Measurements from ENCODE around the gene GLP2R.

GLP2R gene

GRCh38 chr17:9814337-9814945, 11.3 kb upstream of the GLP2R start:
- H3K56ac ChIP-seq (ENCODE audit: low read length): no peak overlapping the region
- peaks cover 9% of the 10 kb centered on the region for H3K4me1 ChIP-seq (ENCODE audit: control insufficient read depth, low read depth, low read length)
- no peak overlapping the region for H2BK5ac ChIP-seq (ENCODE audit: low read length)
- H4K5ac ChIP-seq (ENCODE audit: low read length): no peak overlapping the region
- no peak overlapping the region for H3K4me3 ChIP-seq (ENCODE audit: low read length)
- no peak overlapping the region for H2AK5ac ChIP-seq (ENCODE audit: low read length)
- no peak overlapping the region for H3K4ac ChIP-seq (ENCODE audit: low read depth, low read length)
- no peaks in the 10 kb centered on the region for H3K79me2 ChIP-seq (ENCODE audit: control insufficient read depth, insufficient read depth, low read length)
- H3K4me2 ChIP-seq (ENCODE audit: low read length): no peak overlapping the region
- no peak overlapping the region for H3K18ac ChIP-seq (ENCODE audit: low read length)
- no peak overlapping the region for H2BK120ac ChIP-seq (ENCODE audit: low read depth, low read length)
- H3K36me3 ChIP-seq (ENCODE audit: control insufficient read depth, insufficient read depth, low read length): no peaks in the 10 kb centered on the region
- no peak overlapping the region for H3K27ac ChIP-seq (ENCODE audit: low read depth, low read length)
- no peaks in the 10 kb centered on the region for H3K27me3 ChIP-seq (ENCODE audit: insufficient read depth, low read length, poor library complexity)
- H3K9ac ChIP-seq (ENCODE audit: low read length): no peak overlapping the region
- no peak for DNase-seq
- no CpG with 5 or more reads among the region's 14 CpGs for WGBS (ENCODE audit: extremely low coverage, insufficient coverage, low lambda C conversion rate)
- no peak overlapping the region for H2BK15ac ChIP-seq (replicated peaks; ENCODE audit: low read depth)
- H4K8ac ChIP-seq (ENCODE audit: low read depth, low read length): no peak overlapping the region
- no peaks in the 10 kb centered on the region for H3K79me1 ChIP-seq (ENCODE audit: low read length)
- no peak overlapping the region for H3K23ac ChIP-seq (ENCODE audit: low read length)

- H3K18ac ChIP-seq (ENCODE audit: low read length): no peak overlapping the region
- no peak overlapping the region for H4K5ac ChIP-seq (ENCODE audit: low read length)
- H3K4me1 ChIP-seq (ENCODE audit: control insufficient read depth, low read depth, low read length): peaks cover under 1% of the 10 kb centered on the region
- H3K79me1 ChIP-seq (ENCODE audit: low read length): no peaks in the 10 kb centered on the region
- H2BK15ac ChIP-seq (replicated peaks; ENCODE audit: low read depth): no peak overlapping the region
- H3K79me2 ChIP-seq (ENCODE audit: control insufficient read depth, insufficient read depth, low read length): no peaks in the 10 kb centered on the region
- H4K8ac ChIP-seq (ENCODE audit: low read depth, low read length): no peak overlapping the region
- no peak overlapping the region for H3K9ac ChIP-seq (ENCODE audit: low read length)
- no peaks in the 10 kb centered on the region for H3K27me3 ChIP-seq (ENCODE audit: insufficient read depth, low read length, poor library complexity)
- H2AK5ac ChIP-seq (ENCODE audit: low read length): no peak overlapping the region
- no peak overlapping the region for H3K4me2 ChIP-seq (ENCODE audit: low read length)
- no peak for DNase-seq
- H3K23ac ChIP-seq (ENCODE audit: low read length): no peak overlapping the region
- no peak overlapping the region for H3K4me3 ChIP-seq (ENCODE audit: low read length)
- no peaks in the 10 kb centered on the region for H3K36me3 ChIP-seq (ENCODE audit: control insufficient read depth, insufficient read depth, low read length)
- no peak overlapping the region for H3K4ac ChIP-seq (ENCODE audit: low read depth, low read length)
- H2BK5ac ChIP-seq (ENCODE audit: low read length): no peak overlapping the region
- H3K56ac ChIP-seq (ENCODE audit: low read length): no peak overlapping the region
- H2BK120ac ChIP-seq (ENCODE audit: low read depth, low read length): no peak overlapping the region
- no CpG with 5 or more reads among the region's 10 CpGs for WGBS (ENCODE audit: extremely low coverage, insufficient coverage, low lambda C conversion rate)
- no peak overlapping the region for H3K27ac ChIP-seq (ENCODE audit: low read depth, low read length)
These were observed 9.3 kb upstream of the GLP2R start for GRCh38 chr17:9816472-9816871.

GRCh38 chr17:9817086-9817485, 8.6 kb upstream of the GLP2R start:
- H3K4me2 ChIP-seq (ENCODE audit: low read length): no peak overlapping the region
- no peak overlapping the region for H2AK5ac ChIP-seq (ENCODE audit: low read length)
- no peak overlapping the region for H3K56ac ChIP-seq (ENCODE audit: low read length)
- no peak overlapping the region for H2BK5ac ChIP-seq (ENCODE audit: low read length)
- no peak overlapping the region for H3K4me3 ChIP-seq (ENCODE audit: low read length)
- DNase-seq: peak; percentile 80
- no peaks in the 10 kb centered on the region for H3K27me3 ChIP-seq (ENCODE audit: insufficient read depth, low read length, poor library complexity)
- no peak overlapping the region for H2BK120ac ChIP-seq (ENCODE audit: low read depth, low read length)
- no peak overlapping the region for H2BK15ac ChIP-seq (replicated peaks; ENCODE audit: low read depth)
- H3K79me2 ChIP-seq (ENCODE audit: control insufficient read depth, insufficient read depth, low read length): no peaks in the 10 kb centered on the region
- H3K23ac ChIP-seq (ENCODE audit: low read length): no peak overlapping the region
- no peak overlapping the region for H3K18ac ChIP-seq (ENCODE audit: low read length)
- H3K4ac ChIP-seq (ENCODE audit: low read depth, low read length): no peak overlapping the region
- no peak overlapping the region for H3K9ac ChIP-seq (ENCODE audit: low read length)
- WGBS (ENCODE audit: extremely low coverage, insufficient coverage, low lambda C conversion rate): no CpG with 5 or more reads among the region's 8 CpGs
- H4K5ac ChIP-seq (ENCODE audit: low read length): no peak overlapping the region
- H3K79me1 ChIP-seq (ENCODE audit: low read length): no peaks in the 10 kb centered on the region
- no peaks in the 10 kb centered on the region for H3K36me3 ChIP-seq (ENCODE audit: control insufficient read depth, insufficient read depth, low read length)
- no peaks in the 10 kb centered on the region for H3K4me1 ChIP-seq (ENCODE audit: control insufficient read depth, low read depth, low read length)
- no peak overlapping the region for H4K8ac ChIP-seq (ENCODE audit: low read depth, low read length)
- H3K27ac ChIP-seq (ENCODE audit: low read depth, low read length): no peak overlapping the region

GRCh38 chr17:9818760-9819159, 7.0 kb upstream of the GLP2R start:
- Histone ChIP-seq H4K8ac (ENCODE audit: low read depth, low read length) (no peak overlapping the region), H3K36me3 (ENCODE audit: control insufficient read depth, insufficient read depth, low read length) (no peaks in the 10 kb centered on the region), H2AK5ac (ENCODE audit: low read length) (no peak overlapping the region), H3K4ac (ENCODE audit: low read depth, low read length) (no peak overlapping the region), H3K23ac (ENCODE audit: low read length) (no peak overlapping the region), H3K79me1 (ENCODE audit: low read length) (no peaks in the 10 kb centered on the region), H3K79me2 (ENCODE audit: control insufficient read depth, insufficient read depth, low read length) (no peaks in the 10 kb centered on the region), H2BK120ac (ENCODE audit: low read depth, low read length) (no peak overlapping the region), H3K4me2 (ENCODE audit: low read length) (no peak overlapping the region), H3K27me3 (ENCODE audit: insufficient read depth, low read length, poor library complexity) (no peaks in the 10 kb centered on the region), H3K27ac (ENCODE audit: low read depth, low read length) (no peak overlapping the region), H4K5ac (ENCODE audit: low read length) (no peak overlapping the region), H2BK15ac (replicated peaks; ENCODE audit: low read depth) (no peak overlapping the region), H3K18ac (ENCODE audit: low read length) (no peak overlapping the region), H3K4me3 (ENCODE audit: low read length) (no peak overlapping the region), H2BK5ac (ENCODE audit: low read length) (no peak overlapping the region), H3K4me1 (ENCODE audit: control insufficient read depth, low read depth, low read length) (no peaks in the 10 kb centered on the region), H3K9ac (ENCODE audit: low read length) (no peak overlapping the region), H3K56ac (ENCODE audit: low read length) (no peak overlapping the region)
- DNase-seq: no peak
- WGBS (ENCODE audit: extremely low coverage, insufficient coverage, low lambda C conversion rate): no CpG with 5 or more reads among the region's 4 CpGs

GRCh38 chr17:9820448-9820847, 5.3 kb upstream of the GLP2R start:
- Histone ChIP-seq H2BK5ac (ENCODE audit: low read length) (no peak overlapping the region), H3K79me2 (ENCODE audit: control insufficient read depth, insufficient read depth, low read length) (no peaks in the 10 kb centered on the region), H3K9ac (ENCODE audit: low read length) (no peak overlapping the region), H3K4ac (ENCODE audit: low read depth, low read length) (no peak overlapping the region), H3K18ac (ENCODE audit: low read length) (no peak overlapping the region), H3K27ac (ENCODE audit: low read depth, low read length) (no peak overlapping the region), H2AK5ac (ENCODE audit: low read length) (no peak overlapping the region), H3K79me1 (ENCODE audit: low read length) (no peaks in the 10 kb centered on the region), H3K36me3 (ENCODE audit: control insufficient read depth, insufficient read depth, low read length) (no peaks in the 10 kb centered on the region), H3K56ac (ENCODE audit: low read length) (no peak overlapping the region), H3K23ac (ENCODE audit: low read length) (no peak overlapping the region), H2BK120ac (ENCODE audit: low read depth, low read length) (no peak overlapping the region), H3K4me1 (ENCODE audit: control insufficient read depth, low read depth, low read length) (no peaks in the 10 kb centered on the region), H4K5ac (ENCODE audit: low read length) (no peak overlapping the region), H4K8ac (ENCODE audit: low read depth, low read length) (no peak overlapping the region), H3K4me3 (ENCODE audit: low read length) (no peak overlapping the region), H3K27me3 (ENCODE audit: insufficient read depth, low read length, poor library complexity) (no peaks in the 10 kb centered on the region), H2BK15ac (replicated peaks; ENCODE audit: low read depth) (no peak overlapping the region), H3K4me2 (ENCODE audit: low read length) (no peak overlapping the region)
- WGBS (ENCODE audit: extremely low coverage, insufficient coverage, low lambda C conversion rate): no CpG with 5 or more reads among the region's 3 CpGs
- DNase-seq: no peak

GRCh38 chr17:9821921-9822320, 3.8 kb upstream of the GLP2R start, which contains the start of gene GSG1L2:
GSG1L2 (minus strand) TSS chr17:9822079; CDS start chr17:9822071, 8 bp downstream.
- Histone ChIP-seq H3K79me2 (ENCODE audit: control insufficient read depth, insufficient read depth, low read length) (no peaks in the 10 kb centered on the region), H3K27me3 (ENCODE audit: insufficient read depth, low read length, poor library complexity) (no peaks in the 10 kb centered on the region), H2BK5ac (ENCODE audit: low read length) (no peak within 1 kb of the TSS), H3K4me3 (ENCODE audit: low read length) (no peak within 1 kb of the TSS), H3K4me2 (ENCODE audit: low read length) (no peak within 1 kb of the TSS), H2BK120ac (ENCODE audit: low read depth, low read length) (no peak within 1 kb of the TSS), H3K79me1 (ENCODE audit: low read length) (no peaks in the 10 kb centered on the region), H3K9ac (ENCODE audit: low read length) (no peak within 1 kb of the TSS), H3K18ac (ENCODE audit: low read length) (no peak within 1 kb of the TSS), H3K4ac (ENCODE audit: low read depth, low read length) (no peak within 1 kb of the TSS), H2AK5ac (ENCODE audit: low read length) (no peak within 1 kb of the TSS), H3K56ac (ENCODE audit: low read length) (no peak within 1 kb of the TSS), H4K8ac (ENCODE audit: low read depth, low read length) (no peak within 1 kb of the TSS), H3K4me1 (ENCODE audit: control insufficient read depth, low read depth, low read length) (no peaks in the 10 kb centered on the region), H3K36me3 (ENCODE audit: control insufficient read depth, insufficient read depth, low read length) (no peaks in the 10 kb centered on the region), H3K27ac (ENCODE audit: low read depth, low read length) (no peak within 1 kb of the TSS), H2BK15ac (replicated peaks; ENCODE audit: low read depth) (no peak within 1 kb of the TSS), H3K23ac (ENCODE audit: low read length) (no peak within 1 kb of the TSS), H4K5ac (ENCODE audit: low read length) (no peak within 1 kb of the TSS)
- no peak for DNase-seq
- no CpG with 5 or more reads among the region's 15 CpGs for WGBS (ENCODE audit: extremely low coverage, insufficient coverage, low lambda C conversion rate)

Measured in mesendoderm (in vitro differentiated cells).